ENCODE results near the gene DST. TPM values are rescaled to one million over a fixed set of nuclear protein-coding genes. Genes with fewer than 3 reads are reported as not detected.
A peak's percentile ranks its signal among the peaks of the same experiment; 100 is the strongest.

The DST gene
- total and polyA plus RNA-seq, 2 donors (not counting 1 experiment from before 2014, with no cell fraction given) = 1.5 to 1.9 TPM

- intact Hi-C loops (cut with micrococcal nuclease) = loop anchor here (1.0 kb wide), 1 partner anchor 235 kb away; no protein-coding TSS in a partner anchor
- no peaks in the 10 kb centered on the region for H3K27me3 ChIP-seq (replicated peaks in 1 of 4; ENCODE audit: control extremely low read depth in 1 of 4, control insufficient read depth in 3 of 4, insufficient read depth in 4 of 4, low read length in 3 of 4)
- Mint-ChIP-seq H3K27ac (no peak overlapping the region), H3K9me3 (ENCODE audit: insufficient read depth) (no peaks in the 10 kb centered on the region), H3K4me3 (no peak overlapping the region), H3K27me3 (no peaks in the 10 kb centered on the region), H3K4me1 (peaks cover 26% of the 10 kb centered on the region)
- no peak overlapping the region for H3K4me3 ChIP-seq (ENCODE audit: control extremely low read depth in 1 of 5, extremely low read depth in 1 of 5, insufficient read depth in 1 of 5, low read depth in 2 of 5, low read length in 4 of 5)
- H3K27ac ChIP-seq (ENCODE audit: low read length in 2 of 2) = no peak overlapping the region
- no peaks in the 10 kb centered on the region for H3K36me3 ChIP-seq (replicated peaks in 1 of 2; ENCODE audit: control extremely low read depth in 1 of 2, control insufficient read depth in 1 of 2, extremely low read depth in 1 of 2, insufficient read depth in 2 of 2, low read length in 1 of 2)
- no peaks in the 10 kb centered on the region for H4K20me1 ChIP-seq (ENCODE audit: control insufficient read depth, insufficient read depth, low read length, poor library complexity, severe bottlenecking)
- ATAC-seq (ENCODE audit: low read depth) (no peak), DNase-seq (no peak)
- H3K9ac ChIP-seq (ENCODE audit: low read length) = no peak overlapping the region
- H3K79me2 ChIP-seq (ENCODE audit: control insufficient read depth, insufficient read depth, low read length) = no peaks in the 10 kb centered on the region
- H3K4me2 ChIP-seq (replicated peaks; ENCODE audit: low read depth, low read length, poor library complexity, severe bottlenecking) = no peak overlapping the region
- H3K4me1 ChIP-seq (ENCODE audit: control insufficient read depth in 2 of 2, insufficient read depth in 2 of 2, low read length in 2 of 2) = peaks cover 8 to 15% of the 10 kb centered on the region in 2 donors
- ChIA-PET POLR2A (no interaction called here), CTCF (interaction anchor here (0.8 to 2.8 kb wide), 14 partner anchors 9 to 722 kb away, joined by 3 to 16 read pairs (median 6); no protein-coding TSS in a partner anchor)
- TF ChIP-seq EZH2 (IDR thresholded peaks at IDR 0.05; ENCODE audit: borderline replicate concordance, insufficient read depth, low read depth, low read length, poor library complexity, severe bottlenecking) = no peak
- no peaks in the 10 kb centered on the region for H3K9me3 ChIP-seq (ENCODE audit: control extremely low read depth in 1 of 3, control insufficient read depth in 2 of 3, insufficient read depth in 1 of 3, low read length in 2 of 3)
- H2AFZ ChIP-seq (ENCODE audit: insufficient read depth, low read depth, low read length, poor library complexity, severe bottlenecking) = no peak overlapping the region
These were observed 48.0 kb downstream of the DST start for GRCh38 chr6:56594699-56595098.

GRCh38 chr6:56593801-56594318, 48.8 kb downstream of the DST start:
- Mint-ChIP-seq H3K27ac (peak overlapping the region; percentile 33), H3K9me3 (ENCODE audit: insufficient read depth) (no peaks in the 10 kb centered on the region), H3K4me1 (peaks cover 26% of the 10 kb centered on the region), H3K27me3 (no peaks in the 10 kb centered on the region), H3K4me3 (peak overlapping the region; percentile 74)
- H3K4me3 ChIP-seq (ENCODE audit: control extremely low read depth in 1 of 5, extremely low read depth in 1 of 5, insufficient read depth in 1 of 5, low read depth in 2 of 5, low read length in 4 of 5) = peak overlapping the region in 2 of 5 experiments; percentile 5 to 27
- WGBS (ENCODE audit: insufficient coverage) = 51% methylated on average over 4 of the region's 5 CpGs
- H3K27ac ChIP-seq (ENCODE audit: low read length in 2 of 2) = no peak overlapping the region
- no peaks in the 10 kb centered on the region for H3K9me3 ChIP-seq (ENCODE audit: control extremely low read depth in 1 of 3, control insufficient read depth in 2 of 3, insufficient read depth in 1 of 3, low read length in 2 of 3)
- H3K4me2 ChIP-seq (replicated peaks; ENCODE audit: low read depth, low read length, poor library complexity, severe bottlenecking) = peak overlapping the region; percentile 50
- H3K27me3 ChIP-seq (replicated peaks in 1 of 4; ENCODE audit: control extremely low read depth in 1 of 4, control insufficient read depth in 3 of 4, insufficient read depth in 4 of 4, low read length in 3 of 4) = no peaks in the 10 kb centered on the region
- peak overlapping the region; percentile 78 for H2AFZ ChIP-seq (ENCODE audit: insufficient read depth, low read depth, low read length, poor library complexity, severe bottlenecking)
- H4K20me1 ChIP-seq (ENCODE audit: control insufficient read depth, insufficient read depth, low read length, poor library complexity, severe bottlenecking) = no peaks in the 10 kb centered on the region
- H3K36me3 ChIP-seq (replicated peaks in 1 of 2; ENCODE audit: control extremely low read depth in 1 of 2, control insufficient read depth in 1 of 2, extremely low read depth in 1 of 2, insufficient read depth in 2 of 2, low read length in 1 of 2) = no peaks in the 10 kb centered on the region
- ChIA-PET CTCF (interaction anchor here (0.8 to 2.3 kb wide), 8 partner anchors 10 to 45 kb away, joined by 3 to 15 read pairs (median 6); no protein-coding TSS in a partner anchor), POLR2A (no interaction called here)
- peak overlapping the region; percentile 28 for H3K9ac ChIP-seq (ENCODE audit: low read length)
- ATAC-seq (ENCODE audit: low read depth) (peak; percentile 73), DNase-seq (peak; percentile 39)
- peaks cover 8 to 15% of the 10 kb centered on the region in 2 donors for H3K4me1 ChIP-seq (ENCODE audit: control insufficient read depth in 2 of 2, insufficient read depth in 2 of 2, low read length in 2 of 2)
- TF ChIP-seq EZH2 (IDR thresholded peaks at IDR 0.05; ENCODE audit: borderline replicate concordance, insufficient read depth, low read depth, low read length, poor library complexity, severe bottlenecking) (no peak), CTCF (IDR thresholded peaks at IDR 0.05) (no peak)
- H3K79me2 ChIP-seq (ENCODE audit: control insufficient read depth, insufficient read depth, low read length) = no peaks in the 10 kb centered on the region
- intact Hi-C loops (cut with micrococcal nuclease) = no loop called here

All from B cell (primary cell).